GM18517 (cell line): ENCODE results near the gene SNX5.

Source experiments
- ATAC-seq: cut with Tn5 transposase; IDR thresholded peaks from one replicate; pipeline ENCODE4 v1.9.1; 2021; ENCODE audit warnings: mild to moderate bottlenecking, moderate library complexity; ENCODE audit not compliant: unreplicated experiment

The SNX5 gene

DNA sequence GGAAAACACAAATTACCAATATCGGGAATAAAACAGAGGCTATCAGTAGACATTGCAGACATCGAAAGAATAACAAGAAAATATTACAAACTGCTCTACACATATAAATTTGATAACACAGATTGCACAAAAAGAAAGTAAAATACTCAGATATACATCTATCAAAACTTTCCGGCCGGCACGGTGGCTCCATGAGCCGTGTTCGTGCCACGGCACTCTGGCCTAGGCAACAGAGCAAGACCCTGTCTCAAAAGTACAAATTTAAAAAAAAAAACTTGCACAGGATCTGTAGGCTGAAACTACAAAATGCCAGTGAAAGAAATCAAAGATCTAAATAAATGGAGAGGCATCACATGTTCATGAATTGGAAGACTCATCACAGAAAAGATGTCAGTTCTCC lies 49.4 kb downstream of the SNX5 start:
- no peak for ATAC-seq

DNA sequence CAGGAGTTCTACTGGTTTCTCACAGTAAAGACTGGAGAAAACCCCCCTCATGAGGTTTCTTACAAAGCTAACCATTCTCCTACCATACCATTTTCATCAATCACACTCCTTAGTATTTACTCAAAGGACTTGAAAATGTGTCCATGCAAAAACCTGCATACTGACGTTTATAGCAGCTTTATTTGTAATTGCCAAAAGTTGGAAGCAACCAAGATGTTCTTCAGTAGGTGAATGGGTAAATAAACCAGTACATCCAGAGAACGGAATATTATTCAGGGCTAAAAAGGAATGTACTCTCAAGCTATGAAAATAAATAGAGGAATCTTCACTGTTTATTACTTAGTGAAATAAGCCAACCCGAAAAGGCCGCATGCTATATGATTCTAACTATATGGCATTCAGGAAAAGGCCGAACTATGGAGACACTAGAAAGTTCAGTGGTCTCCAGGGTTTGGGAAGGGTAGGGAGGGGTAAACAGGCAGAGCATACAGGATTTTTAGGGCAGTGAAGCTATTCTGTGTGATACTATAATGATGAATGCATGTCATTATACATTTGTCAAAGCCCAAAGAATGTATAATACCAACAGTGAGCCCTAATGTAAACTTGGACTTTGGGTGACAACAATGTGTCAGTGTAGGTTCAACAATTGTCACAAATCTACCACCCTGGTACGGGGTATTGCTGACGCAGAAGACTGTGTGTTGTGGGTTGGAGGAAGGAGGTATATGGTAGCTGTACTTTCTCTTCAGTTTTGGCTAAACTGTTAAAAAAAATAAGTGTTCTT lies 50.6 kb downstream of the SNX5 start:
- no peak for ATAC-seq

DNA sequence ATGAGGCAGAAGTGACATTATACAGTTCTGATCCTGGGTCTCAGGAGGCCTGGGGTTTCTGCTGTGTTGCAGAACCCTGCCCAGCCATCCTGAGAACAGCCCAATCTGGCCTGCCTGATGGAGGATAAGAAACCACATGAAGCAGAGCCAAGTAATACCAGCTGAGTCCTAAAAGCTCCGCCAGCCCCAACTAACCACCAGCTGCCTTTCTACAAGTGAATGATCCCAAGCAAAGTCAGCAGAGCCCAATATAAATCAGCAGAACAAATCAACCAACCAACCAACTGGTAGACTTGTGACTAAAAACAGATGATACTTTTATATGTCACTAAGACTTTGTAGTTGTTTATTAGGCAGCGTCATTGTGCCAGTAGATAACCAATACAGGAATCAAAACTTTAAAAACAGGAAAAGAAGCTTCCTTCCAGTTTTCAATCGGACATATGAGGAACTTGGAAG lies 52.1 kb downstream of the SNX5 start:
- no peak for ATAC-seq

DNA sequence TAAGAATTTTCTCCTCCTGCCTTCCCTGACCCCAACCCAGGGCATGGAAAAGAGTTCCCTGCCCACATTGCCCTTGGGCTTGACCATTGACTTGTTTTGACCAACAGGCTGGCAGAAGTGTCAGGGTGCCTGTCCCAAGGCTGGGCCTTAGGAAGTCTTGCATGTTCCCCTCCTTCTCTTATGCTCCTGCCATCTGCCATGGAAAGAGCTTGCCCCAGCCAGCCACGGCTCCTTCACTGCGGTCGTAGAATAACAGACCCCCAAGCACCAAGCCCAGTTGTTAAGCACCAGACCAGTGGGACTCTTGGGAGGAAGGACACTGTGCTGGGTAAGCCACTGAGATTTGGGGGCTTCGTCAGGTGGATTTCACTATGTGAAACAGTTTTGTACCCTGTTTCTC lies 53.6 kb downstream of the SNX5 start:
- no peak for ATAC-seq

DNA sequence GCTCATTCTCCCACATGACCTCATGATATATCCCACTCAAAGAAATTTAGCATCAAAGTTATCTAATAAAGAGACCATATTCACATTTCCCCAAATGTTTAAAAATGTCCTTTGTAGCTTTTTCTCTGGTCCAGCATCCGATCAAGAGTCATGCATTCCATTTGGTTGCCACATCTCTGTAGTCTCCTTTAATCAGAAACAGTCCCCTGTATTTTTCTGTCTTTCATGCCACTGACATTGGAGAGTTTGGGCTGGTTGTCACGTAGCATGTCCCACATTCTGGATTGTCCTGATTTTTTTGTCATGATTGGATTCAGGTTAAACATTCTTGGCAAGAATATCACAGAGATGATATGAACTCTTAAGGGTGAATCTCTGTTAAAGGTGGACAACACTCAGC lies 55.7 kb downstream of the SNX5 start:
- no peak for ATAC-seq

DNA sequence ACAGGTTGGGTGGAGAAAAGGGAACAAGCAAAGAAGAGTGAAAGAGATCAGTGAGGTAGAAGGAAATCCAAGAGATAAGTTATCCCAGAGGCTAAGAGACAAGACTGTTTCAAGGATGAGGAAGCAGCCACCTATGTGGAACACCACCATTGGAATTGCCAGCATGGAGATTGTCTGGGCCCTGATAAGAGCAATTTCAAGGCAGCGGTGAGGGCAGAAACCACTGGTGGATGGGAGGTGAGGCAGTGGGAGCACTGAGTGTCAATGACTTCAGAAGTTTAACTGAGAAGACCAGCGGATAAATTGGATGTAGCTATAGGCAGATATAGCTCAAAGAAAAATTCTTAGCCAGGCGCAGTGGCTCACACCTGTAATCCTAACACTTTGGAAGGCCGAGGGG lies 56.7 kb downstream of the SNX5 start:
- ATAC-seq, result no peak

DNA sequence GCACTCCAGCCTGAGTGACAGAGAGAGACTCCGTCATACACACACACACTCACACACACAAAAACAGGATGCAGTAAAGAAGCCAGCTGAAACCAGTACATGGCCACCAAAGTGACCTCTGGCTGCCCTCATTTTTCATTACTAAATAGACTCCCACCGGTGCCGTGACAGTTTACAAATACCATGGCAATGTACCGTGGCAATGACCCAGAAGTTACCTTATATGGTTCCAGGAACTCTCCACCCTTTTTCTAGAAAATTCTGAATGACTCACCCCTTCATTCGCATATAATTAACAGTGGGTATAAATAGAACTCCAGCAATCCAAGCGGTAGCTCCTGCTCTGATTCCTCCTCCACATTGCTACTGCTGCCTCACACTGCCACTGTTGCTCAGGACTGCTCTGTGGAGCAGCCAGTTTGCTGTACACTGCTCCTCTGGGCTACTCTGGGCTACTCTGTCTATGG lies 57.7 kb downstream of the SNX5 start:
- no peak for ATAC-seq

DNA sequence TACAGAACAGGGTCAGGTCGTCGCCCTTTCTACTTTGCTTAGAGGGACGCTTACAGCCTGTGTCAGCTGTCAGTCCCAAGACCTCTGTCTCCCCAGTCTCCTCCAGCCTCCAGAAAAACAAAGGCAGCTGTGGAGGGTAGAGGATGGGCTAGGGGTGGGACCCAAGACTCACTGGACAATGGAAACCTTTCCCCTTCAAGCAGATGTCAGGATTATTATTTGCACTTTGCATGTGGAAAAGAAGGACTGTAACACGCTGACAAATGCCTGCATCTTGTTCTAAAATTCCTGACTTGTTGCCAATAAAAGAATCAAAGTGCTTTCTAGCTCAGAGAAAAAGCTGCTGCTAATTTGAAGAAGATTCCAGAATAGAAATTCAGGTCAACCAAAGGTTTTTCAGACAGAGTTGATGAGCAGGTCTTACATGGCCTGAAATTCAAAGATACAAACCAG lies 58.7 kb downstream of the SNX5 start:
- ATAC-seq, result no peak

DNA sequence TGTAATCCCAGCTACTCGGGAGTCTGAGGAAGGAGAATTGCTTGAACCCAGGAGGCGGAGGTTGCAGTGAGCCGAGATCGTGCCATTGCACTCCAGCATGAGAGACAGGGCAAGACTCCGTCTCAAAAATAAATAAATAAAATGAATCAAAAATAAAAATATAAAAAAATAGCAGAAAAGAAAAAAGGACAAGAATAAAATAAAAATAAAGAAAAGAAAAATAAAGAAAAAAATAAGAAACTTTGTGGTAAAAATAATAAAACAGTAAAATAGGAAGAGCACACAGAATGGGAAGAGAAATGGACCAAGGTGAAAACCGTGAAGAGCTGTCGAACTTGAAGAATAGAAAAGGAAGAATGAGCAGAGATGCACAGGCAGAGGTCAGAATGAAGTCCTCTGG lies 63.0 kb downstream of the SNX5 start:
- ATAC-seq, result no peak

DNA sequence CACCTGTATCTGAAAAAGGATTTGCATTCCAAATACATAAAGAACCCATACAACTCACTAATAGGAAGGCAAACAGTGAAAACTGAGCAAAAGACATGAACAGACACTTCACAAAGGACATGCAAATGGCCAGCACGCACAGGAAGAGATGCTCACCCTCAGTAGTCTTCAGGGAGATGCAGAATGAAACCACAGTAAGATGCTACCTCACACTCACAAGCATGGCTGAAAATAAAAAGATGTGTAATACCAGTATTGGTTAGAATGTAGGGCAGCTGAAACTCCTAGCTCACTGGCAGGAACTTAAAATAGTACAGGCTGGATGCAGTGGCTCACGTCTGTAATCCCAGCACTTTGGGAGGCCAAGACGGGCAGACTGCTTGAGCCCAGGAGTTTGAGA lies 64.6 kb downstream of the SNX5 start:
- peak; percentile 89 for ATAC-seq

DNA sequence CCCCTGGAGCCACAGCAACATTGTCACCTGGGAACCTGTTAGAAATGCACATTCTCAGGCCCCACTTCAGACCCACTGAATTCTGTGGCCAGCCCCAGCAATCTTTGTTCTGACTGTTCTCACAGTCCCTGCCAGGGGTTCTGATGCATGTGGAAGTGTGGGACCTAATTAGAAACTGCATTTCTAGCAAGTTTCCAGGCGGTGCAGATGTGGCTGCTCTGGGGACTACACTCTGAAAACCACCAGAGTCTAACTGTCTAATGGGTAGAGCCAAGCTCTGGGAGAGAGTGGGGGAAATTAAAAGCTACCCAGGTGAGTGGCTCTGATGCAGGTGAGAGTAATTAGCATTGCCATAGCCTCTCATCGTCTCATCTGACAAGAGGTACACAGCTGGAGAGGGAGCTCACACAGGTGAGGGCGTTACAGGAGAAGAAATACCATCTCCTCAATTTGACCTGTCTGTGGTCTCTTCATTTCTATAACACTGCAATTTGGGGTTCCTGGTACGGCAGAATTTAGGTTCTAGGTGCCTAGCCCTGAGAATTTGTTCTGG lies 66.0 kb downstream of the SNX5 start:
- no peak for ATAC-seq

DNA sequence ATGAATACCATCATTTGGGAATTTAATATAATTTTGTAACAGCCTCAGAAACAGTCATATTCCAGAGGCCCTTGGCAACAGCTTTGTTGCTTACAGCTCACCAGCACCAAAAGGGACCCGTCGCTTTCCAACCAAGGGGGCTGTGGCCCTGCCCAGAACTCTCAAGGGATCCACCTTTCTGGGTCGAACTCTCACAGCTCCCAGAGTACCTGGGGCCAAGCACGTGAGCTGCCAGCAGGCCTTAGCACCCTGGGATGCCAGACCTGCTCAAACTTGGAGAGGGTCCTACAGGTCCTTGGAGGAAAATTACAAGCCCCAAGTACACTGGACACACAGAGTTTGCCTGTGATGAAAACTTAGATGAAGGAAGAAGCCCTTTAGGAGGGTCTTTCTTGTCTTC lies 66.6 kb downstream of the SNX5 start:
- no peak for ATAC-seq

DNA sequence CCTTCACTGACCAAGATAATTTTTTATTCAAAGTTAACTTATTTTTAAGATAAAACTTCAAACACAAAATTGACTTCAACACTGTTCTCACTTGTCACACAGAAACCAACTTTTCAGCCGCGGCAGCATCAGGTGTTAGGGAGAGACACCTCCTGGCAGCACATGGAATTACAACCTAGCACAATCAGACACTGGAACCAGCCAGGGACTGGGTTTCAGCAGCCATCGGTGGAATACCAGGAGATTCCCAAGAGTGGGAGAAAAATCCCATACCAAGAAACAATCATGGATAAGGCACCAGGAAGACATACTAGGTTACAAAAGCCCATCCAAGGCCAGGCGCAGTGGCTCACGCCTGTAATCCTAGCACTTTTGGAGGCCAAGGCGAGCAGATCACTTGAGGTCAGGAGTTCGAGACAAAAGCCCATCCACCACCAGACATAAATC lies 70.0 kb downstream of the SNX5 start:
- ATAC-seq, result no peak

DNA sequence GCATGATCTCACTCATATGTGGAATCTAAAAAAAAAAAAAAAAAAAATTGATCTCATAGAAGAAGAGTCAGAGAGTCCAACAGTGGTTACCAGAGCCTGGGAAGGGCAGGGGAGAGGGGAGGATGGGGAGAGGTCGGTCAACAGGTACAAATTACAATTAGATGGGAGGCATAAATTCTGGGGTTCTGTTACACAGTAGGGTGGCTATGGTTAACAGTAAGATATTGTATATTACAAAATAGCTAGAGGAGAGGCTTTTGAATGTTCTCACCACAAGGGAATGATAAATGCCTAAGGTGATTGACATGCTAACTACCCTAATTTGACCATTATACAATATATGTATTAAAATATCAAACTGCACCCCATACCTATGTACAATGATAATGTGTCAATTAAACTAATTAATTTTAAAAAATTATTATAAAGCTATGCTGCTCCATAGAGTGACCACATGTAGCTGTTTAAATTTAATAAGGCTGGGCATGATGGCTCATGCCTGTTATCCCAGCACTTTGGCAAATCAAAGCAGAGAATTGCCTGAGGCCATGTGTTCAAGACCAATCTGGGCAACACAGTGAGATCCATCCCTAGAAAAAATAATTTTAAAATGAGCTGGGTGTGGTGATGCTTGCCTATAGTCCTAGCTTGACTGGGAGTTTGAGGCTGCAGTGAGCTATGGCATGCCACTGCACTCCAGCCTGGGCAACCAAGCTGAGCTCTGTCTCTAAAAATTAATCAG lies 70.9 kb downstream of the SNX5 start:
- ATAC-seq, result no peak

DNA sequence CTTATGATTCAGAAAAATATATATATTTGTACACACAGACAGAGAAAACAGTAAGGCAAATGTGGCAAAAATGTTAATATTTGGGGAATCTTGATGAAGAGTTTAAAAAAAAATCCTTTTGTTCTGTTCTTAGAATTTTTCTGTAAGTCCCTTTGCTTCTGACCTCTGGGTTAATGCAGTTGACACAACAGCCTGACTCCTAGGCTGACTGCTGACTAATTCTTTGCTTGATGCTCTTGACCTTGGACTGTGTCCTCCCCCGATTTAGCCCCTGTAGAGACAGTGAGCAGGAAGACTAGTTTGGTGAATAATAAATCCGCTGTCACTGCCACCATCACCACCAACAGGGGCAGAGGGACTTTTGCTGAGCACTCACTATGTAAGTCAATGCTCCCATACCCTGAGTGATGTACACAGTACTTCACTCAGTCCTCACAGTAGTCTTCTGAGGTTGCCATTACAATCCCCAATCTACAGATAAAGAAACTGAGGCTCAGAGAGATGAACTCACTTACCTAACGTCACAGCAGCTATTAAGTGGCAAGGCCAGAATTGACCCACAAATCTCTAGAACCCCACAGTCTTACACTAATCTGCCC lies 71.7 kb downstream of the SNX5 start:
- ATAC-seq, result peak; percentile 45

DNA sequence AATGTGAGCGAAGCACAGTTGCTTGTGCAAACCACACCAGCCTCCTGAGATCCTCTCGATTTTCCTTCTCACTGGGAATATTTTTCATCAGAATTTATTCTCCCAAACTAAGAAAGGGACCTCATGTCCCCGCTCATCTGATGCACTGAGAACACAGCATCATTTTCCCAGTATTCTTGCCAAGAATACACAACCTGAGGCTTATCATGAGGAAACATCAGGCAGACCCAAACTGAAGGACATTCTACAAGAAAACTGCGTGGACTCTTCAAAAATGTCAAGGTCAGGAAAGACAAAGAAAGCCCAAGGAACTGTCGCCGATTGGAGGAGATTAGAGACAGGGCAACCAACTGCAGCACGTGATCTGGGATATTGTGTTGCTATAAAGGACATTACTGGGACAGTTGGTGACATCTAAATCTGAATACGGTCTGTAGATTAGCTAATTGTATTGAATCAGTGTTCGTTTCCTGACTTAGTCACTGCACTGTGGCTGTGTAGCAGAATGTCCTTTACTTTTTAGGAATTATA lies 72.3 kb downstream of the SNX5 start:
- no peak for ATAC-seq

DNA sequence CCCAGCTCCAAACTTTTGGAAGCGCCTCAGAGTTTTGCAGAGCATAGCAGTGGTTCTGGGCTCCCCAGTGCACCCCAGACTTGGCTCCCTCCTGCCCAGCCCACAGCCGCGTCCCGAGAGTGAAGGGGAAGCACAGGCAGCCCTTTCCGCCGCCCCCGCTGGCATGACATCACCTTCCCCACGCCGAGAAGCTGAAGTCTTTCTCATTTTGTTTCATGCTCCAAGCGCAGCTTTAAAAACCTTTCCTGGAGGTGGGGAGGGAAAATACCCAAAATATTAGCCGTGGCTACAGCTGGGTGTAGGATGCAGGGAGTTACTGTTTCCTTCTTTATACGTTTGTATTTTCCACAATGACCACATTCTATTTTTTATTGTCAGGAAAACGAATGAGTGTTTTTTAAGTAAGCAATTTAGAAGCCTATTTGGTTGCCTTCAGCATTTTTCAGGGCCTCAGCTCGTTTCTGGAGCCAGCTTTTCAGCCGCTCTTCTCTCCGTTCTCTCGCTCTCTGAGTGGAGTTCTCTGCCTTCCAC lies 72.9 kb downstream of the SNX5 start:
- no peak for ATAC-seq

DNA sequence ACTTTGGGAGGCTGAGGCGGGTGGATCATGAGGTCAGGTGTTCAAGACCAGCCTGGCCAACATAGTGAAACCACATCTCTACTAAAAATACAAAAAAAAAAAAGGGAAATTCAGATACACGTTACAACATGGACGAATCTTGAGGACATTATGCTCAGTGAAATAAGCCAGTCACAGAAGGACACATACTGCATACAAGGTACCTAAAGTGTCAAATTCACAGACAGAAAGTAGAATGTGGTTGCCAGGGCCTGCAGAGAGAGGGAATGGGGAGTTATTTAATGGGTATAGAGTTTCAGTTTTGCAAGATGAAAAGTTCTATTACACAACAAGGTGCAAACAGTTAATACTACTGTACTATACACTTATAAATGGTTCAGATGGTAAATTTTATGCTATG lies 75.1 kb downstream of the SNX5 start:
- no peak for ATAC-seq

DNA sequence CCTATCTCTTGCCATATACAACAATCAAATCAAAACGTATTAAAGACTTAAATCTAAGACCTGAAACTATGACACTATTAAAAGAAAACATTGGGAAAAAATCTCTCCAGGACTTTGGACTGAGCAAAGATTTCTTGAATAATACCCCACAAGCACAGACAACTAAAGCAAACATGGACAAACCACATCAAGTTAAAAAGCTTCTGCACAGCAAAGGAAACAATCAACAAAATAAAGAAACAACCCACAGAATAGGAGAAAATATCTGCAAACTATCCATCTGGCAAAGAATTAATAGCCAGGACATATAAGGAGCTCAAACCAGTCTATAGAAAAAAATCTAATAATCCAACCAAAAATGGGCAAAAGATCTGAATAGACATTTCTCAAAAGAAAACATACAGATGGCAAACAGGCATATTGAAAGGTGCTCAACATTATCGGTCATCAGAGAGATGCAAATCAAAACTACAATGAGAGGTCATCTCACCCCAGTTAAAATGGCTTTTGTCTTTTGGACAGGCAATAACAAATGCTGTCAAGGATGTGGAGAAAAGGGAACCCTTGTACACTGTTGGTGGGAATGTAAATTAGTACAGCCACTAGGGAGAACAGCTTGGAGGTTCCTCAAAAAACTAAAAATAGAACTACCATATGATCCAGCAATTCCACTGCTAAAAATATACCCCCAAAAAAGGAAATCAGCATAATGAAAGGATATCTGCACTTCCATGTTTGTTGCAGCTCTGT lies 76.2 kb downstream of the SNX5 start:
- ATAC-seq, result no peak
